HG02981 (cell line): Measurements from ENCODE around the gene BACE2.

ENCODE experiments used
- ATAC-seq: cut with Tn5 transposase; IDR thresholded peaks from one replicate; pipeline ENCODE4 v1.9.1; 2021; ENCODE audit warnings: mild to moderate bottlenecking, moderate library complexity; ENCODE audit not compliant: unreplicated experiment

BACE2 gene

GRCh38 chr21:41211060-41211805 is 43.3 kb downstream of the BACE2 start:
- ATAC-seq: no peak

DNA sequence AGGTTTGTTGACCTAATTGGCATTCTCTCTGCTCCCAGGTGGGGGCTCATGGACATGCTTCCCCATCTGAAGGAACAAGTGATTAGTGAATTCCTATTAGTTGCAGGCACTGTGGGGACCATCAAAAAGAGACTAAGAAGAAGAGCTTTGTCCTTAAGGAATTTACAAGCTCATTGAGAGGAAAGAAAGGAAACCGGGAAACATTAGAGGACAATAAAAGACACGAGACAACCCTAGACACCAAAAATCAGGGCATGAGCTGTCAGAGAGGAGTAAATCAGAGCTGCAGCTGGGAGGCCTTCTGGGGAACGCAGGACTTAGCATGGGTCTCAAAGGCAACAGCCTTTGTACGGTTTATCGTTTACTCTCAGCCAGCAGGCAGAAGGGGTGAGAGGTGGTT is 45.1 kb downstream of the BACE2 start:
- ATAC-seq: no peak

GRCh38 chr21:41215856-41216408 is 48.0 kb downstream of the BACE2 start:
- no peak for ATAC-seq

GRCh38 chr21:41216486-41216885 is 48.5 kb downstream of the BACE2 start:
- no peak for ATAC-seq

GRCh38 chr21:41217671-41218385 is 49.9 kb downstream of the BACE2 start:
- no peak for ATAC-seq

DNA sequence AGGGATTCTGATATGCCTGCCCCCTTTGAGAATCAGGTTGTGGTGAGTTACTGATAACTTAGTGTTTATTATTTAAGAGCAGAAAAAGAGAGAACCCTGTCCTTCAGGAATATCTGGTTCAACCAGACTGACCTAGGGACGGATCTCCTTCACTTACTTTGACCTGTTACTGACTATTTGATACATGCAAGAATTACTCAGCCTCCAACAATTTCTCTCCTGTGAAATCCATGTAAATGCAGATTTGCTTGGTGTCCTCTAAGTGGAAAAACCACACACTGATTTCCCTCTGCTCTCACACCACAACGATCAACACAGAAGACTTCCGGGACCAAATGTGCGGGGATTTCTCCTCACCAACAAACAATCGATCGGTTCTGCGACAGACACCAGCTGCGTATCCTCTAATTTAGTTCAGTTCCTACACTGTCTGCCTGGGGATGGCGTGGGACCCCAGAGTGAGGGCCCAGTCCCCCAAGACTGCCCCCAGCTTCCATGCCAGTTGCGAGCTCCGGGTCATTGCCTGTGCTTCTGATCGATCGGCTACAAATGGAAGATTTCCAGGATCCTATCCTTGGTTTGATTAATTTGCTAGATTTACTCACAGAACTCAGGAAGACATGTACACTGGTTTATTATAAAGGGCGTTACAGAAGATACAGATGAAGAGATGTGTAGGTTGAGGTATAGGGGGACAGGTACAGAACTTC is 51.7 kb downstream of the BACE2 start:
- ATAC-seq: no peak

DNA sequence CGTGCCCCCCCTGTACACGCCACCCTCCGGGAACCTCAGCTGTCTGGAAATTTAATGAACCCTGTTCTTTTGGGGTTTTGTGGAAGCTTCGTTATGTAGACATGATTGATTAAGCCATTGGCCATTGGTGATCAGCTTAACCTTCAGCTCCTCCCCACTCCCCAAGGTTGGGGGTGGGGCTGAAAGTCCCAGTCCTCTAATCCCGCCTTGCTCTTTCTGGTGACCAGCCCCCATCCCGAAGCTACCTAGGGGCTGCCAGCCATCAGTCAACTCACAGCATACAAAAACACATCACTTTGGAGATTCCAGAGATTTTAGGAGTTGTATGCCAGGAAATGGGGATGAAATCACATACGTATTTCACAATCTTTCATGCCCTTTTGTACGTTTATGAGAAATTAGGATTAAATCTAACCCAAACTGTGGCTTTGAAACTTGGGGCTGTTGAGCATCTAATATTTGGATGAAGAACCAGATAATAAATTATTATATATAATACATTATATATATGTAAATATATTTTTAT is 52.3 kb downstream of the BACE2 start:
- ATAC-seq: no peak

GRCh38 chr21:41222247-41223068 is 54.5 kb downstream of the BACE2 start:
- no peak for ATAC-seq

DNA sequence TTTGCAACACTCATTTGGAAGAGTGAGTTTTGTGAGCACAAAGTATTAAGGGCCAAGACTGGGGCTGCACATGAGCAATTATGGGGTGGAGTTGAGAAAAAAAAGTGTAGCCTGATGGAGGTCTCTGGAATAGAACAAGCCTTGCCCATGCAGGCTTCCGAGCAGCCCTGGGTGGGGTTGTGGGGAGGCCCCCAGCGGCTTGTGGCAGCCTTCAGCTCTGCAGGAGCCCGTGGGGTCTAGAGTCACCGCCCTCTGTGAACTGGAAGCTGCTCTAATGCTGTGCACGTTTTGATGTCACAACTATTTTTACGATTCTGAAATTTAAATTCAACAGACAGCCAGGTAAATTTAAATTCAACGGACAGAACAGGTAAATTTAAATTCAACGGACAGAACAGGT is 58.9 kb downstream of the BACE2 start:
- no peak for ATAC-seq

DNA sequence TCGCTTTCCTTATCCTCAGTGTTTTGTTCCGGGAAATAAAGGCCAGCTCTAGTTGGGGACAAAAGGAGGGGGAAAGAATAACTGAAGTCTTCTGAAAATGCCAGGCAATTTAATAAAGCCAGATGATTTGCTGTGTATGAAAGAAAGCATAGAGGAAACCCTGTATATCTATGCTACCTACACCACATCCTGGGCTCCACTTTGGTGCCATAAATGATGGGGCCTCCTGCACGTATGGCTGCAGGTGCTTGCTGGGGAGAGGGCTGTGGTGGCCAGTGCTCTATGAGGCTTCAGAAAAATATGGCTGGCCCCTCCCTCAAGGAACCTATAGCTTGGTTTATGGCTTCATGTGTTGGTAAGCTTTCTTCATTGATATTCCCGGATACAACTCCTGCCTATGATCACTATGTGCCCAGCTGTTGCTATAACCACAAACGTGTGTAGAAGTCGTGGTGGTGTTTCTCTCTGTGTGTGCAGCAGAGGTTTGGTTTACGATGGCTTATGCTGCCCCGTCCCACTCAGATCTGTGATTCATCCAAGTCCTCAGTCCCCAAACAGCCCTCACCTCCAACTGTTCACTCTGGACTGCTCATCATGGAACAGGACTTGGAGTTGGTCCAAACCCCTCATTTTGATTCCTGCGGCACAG is 59.5 kb downstream of the BACE2 start:
- no peak for ATAC-seq

DNA sequence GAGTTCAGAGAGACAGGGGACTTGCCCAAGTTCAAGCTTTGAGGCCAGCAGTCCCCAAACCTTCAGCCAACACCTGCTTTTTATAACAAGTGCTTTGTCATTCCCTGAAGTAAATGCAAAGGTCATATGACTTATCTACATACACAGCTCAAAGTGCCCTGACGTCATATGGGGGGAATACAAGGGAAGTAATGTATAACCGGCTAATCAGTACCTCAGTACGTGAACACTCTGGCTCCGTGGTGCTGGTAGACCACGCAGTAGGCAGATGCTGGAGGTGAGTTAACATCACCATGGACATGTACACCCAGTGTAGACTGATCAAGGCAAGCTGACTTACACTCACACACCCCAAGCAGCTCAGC is 60.0 kb downstream of the BACE2 start:
- ATAC-seq: no peak

DNA sequence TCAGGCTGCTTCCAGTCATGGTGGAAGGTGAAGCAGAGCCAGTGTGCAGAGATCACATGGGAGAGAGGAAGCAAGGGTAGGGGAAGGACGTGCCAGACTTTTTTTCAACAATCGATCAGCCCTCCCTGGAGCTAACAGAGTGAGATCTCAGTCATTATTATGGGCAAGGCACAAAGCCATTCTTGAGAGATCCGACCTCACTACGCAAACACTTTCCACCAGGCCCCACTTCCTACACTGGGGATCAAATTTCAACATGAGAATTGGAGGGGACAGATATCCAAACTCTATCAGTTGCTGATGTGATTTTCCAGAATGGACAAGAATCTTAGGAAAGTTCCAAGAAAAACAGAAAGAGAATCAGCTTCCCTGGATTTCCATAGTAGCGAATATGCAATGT is 60.5 kb downstream of the BACE2 start:
- ATAC-seq: no peak

DNA sequence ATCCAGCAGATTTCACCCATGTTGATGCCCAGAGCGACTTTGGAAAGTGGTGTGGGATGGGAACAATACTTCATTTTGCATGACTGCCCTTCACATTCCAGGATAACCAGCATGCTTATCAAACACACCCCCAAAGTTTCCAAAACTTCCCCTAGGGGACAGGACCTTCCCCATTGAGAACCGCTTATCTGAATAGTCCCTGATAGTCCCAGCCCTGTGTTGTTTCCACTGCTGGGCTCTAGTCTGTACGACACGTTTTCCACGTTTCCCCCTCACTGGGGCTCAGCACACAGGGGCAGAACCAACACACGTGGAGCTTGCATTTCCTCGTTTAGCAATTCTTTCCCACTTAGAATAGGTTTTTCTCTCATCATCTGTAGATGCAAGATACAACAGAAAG is 61.0 kb downstream of the BACE2 start:
- no peak for ATAC-seq

DNA sequence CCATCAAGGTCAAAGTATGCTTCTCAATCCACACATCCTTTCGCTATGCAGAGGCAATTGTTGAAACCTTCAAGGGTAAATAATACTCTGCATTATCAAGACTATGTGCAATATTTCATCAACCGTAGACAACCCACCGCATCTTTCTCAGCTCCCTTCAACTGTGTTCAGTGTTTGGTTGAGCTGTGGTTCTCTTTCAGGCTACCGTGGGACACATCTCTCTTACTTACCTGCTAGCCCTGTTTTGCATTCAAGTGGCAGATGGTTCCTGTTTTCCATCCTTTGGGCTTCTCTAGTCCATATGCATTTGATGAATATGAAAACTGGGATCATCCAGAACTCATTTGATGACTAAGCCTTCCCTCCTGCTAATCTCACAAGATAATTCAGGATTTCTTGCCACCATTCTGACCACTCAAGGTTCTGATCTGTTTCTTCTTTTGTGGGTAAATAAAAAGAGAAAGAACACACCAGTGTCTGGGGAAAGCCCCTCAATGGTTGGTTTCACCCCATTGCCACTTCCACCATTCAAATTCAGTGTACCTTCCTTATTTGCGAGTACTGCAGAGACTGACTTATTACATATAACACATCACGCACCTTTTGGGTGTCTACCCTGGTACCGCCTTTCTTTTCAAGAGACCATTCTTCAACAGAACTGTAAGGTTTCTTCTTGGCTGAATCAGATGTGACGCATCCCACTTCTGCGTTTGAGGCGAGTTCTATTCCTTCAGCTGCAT is 61.7 kb downstream of the BACE2 start:
- ATAC-seq: no peak

GRCh38 chr21:41230497-41230896 is 62.5 kb downstream of the BACE2 start:
- ATAC-seq: no peak

DNA sequence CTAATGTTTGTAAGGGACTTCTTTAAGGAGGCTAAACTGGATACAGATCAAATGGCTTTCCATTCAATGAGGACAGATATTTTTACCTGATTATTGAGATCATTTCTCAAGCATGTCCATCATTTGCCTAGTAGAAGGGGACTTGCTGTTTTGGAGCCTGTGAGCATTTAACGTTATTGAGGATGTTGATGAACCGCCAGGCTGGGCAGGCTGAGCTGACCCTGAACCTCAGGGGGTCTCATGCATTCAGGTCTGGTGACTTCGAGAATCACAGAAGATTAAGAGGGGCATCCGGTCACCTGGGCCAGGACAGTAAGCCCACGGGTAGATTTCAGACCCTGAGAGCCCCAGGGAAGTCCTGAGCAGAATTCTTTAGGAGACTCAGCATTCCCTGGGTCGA is 63.1 kb downstream of the BACE2 start:
- no peak for ATAC-seq

DNA sequence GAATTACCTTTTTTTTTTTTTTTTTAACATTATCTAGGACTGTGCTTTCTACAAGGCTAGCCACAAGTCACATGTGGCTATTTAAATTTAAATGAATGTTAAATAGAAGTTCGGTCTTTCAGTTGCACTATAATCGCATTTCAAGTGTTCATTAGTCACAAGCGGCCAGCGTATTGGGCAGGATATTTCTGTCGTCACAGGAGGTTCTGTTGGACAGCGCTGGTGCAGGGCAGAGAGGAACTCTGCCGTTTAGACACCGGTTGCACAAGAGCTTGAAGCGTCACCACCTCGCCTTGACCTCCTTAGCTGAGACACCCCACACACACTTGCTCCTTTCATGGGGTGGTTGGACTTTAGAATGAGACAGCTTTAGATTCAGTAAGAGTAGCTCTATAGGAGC is 64.1 kb downstream of the BACE2 start:
- no peak for ATAC-seq

GRCh38 chr21:41233916-41234315 is 66.0 kb downstream of the BACE2 start:
- no peak for ATAC-seq

GRCh38 chr21:41234569-41234968 is 66.6 kb downstream of the BACE2 start:
- ATAC-seq: no peak
